Osteoblast (primary cell): ENCODE data around the gene SRSF2. TPM values are rescaled to one million over a fixed set of nuclear protein-coding genes. Genes with fewer than 3 reads are reported as not detected.

Source experiments
- DNase-seq: peaks from one replicate; pipeline ENCODE4 v3.0.0; 2011; ENCODE audit warnings: low spot score, mixed read lengths; ENCODE audit not compliant: insufficient read length; ENCODE audit errors: missing footprints
- H2AFZ ChIP-seq: 2 replicates; pipeline ENCODE4 v1.6.0; 2011; ENCODE audit warnings: mild to moderate bottlenecking, low read length
- H3K27ac ChIP-seq: 2 replicates; pipeline ENCODE4 v1.5.1; 2011; ENCODE audit warnings: mild to moderate bottlenecking, low read depth, low read length, moderate library complexity
- H3K27me3 ChIP-seq: 2 replicates; pipeline ENCODE4 v1.6.0; 2012; ENCODE audit warnings: mild to moderate bottlenecking, control low read depth, inconsistent platforms, low read length, moderate library complexity; ENCODE audit not compliant: insufficient read depth
- H3K36me3 ChIP-seq: 2 replicates; pipeline ENCODE4 v1.5.1; 2011; ENCODE audit warnings: mild to moderate bottlenecking, low read length, control low read depth, moderate library complexity; ENCODE audit not compliant: insufficient read depth
- H3K4me1 ChIP-seq: 2 replicates; pipeline ENCODE4 v1.5.1; 2011; ENCODE audit warnings: mild to moderate bottlenecking, low read length, control low read depth, moderate library complexity; ENCODE audit not compliant: insufficient read depth
- H3K4me2 ChIP-seq: 2 replicates; pipeline ENCODE4 v1.6.0; 2011; ENCODE audit warnings: mild to moderate bottlenecking, low read length; ENCODE audit not compliant: insufficient read depth
- H3K4me3 ChIP-seq: fragments of 200-600 bp; sonication (generic); 3 replicates; pipeline ENCODE4 v1.5.1; 2012; ENCODE audit warnings: mild to moderate bottlenecking, low read length, inconsistent platforms; ENCODE audit not compliant: insufficient read depth
- H3K79me2 ChIP-seq: 2 replicates; pipeline ENCODE4 v1.6.0; 2012; ENCODE audit warnings: mild to moderate bottlenecking, low read length, control low read depth, inconsistent platforms; ENCODE audit not compliant: insufficient read depth
- H3K9me3 ChIP-seq: 2 replicates; pipeline ENCODE4 v1.5.1; 2011; ENCODE audit warnings: low read depth, low read length, control low read depth
- H4K20me1 ChIP-seq: 2 replicates; pipeline ENCODE4 v1.6.0; 2012; ENCODE audit warnings: mild to moderate bottlenecking, low read length, control low read depth; ENCODE audit not compliant: insufficient read depth
- CTCF ChIP-seq: IDR thresholded peaks from 2 replicates; pipeline ENCODE4 v1.5.1; 2011; ENCODE audit warnings: mild to moderate bottlenecking, low read depth, low read length, moderate library complexity; ENCODE audit errors: extremely low read depth
- total RNA-seq: library from RNA; depleted of rRNA; stranded (reverse); fragments of >200 nt; gene quantifications from 2 replicates; pipeline ENCODE4 v1.2.3, GENCODE V29; 2012

The SRSF2 gene
- total RNA-seq, 1 donor, result 102 TPM

GRCh38 chr17:76735586-76736348, 1.4 kb downstream of the SRSF2 start:
- TF ChIP-seq CTCF, result no peak
- Histone ChIP-seq H3K4me1 (peaks cover 40% of the 10 kb centered on the region), H3K4me2 (peak overlapping the region; percentile 94), H3K36me3 (peaks cover 48% of the 10 kb centered on the region), H2AFZ (no peak overlapping the region), H4K20me1 (peaks cover 35% of the 10 kb centered on the region), H3K9me3 (no peaks in the 10 kb centered on the region), H3K79me2 (peaks cover 84% of the 10 kb centered on the region), H3K4me3 (peak overlapping the region; percentile 98), H3K27ac (peak overlapping the region; percentile 86), H3K27me3 (no peaks in the 10 kb centered on the region)
- peak; percentile 56 for DNase-seq

GRCh38 chr17:76735006-76735405, 2.1 kb downstream of the SRSF2 start:
- H3K4me1 ChIP-seq, result peaks cover 40% of the 10 kb centered on the region
- H3K79me2 ChIP-seq, result peaks cover 83% of the 10 kb centered on the region
- H3K4me2 ChIP-seq, result peak overlapping the region; percentile 94
- TF ChIP-seq CTCF, result no peak
- no peaks in the 10 kb centered on the region for H3K9me3 ChIP-seq
- H3K36me3 ChIP-seq, result peaks cover 53% of the 10 kb centered on the region
- H3K4me3 ChIP-seq, result peak overlapping the region; percentile 98
- peak overlapping the region; percentile 86 for H3K27ac ChIP-seq
- peaks cover 35% of the 10 kb centered on the region for H4K20me1 ChIP-seq
- DNase-seq, result peak; percentile 71
- no peak overlapping the region for H2AFZ ChIP-seq
- no peaks in the 10 kb centered on the region for H3K27me3 ChIP-seq

- DNase-seq, result peak; percentile 92
- Histone ChIP-seq H3K27me3 (no peaks in the 10 kb centered on the region), H3K4me2 (peak overlapping the region; percentile 94), H3K4me1 (peaks cover 43% of the 10 kb centered on the region), H3K4me3 (peak overlapping the region; percentile 98), H4K20me1 (peaks cover 40% of the 10 kb centered on the region), H3K9me3 (no peaks in the 10 kb centered on the region), H3K79me2 (peaks cover 86% of the 10 kb centered on the region), H3K27ac (peak overlapping the region; percentile 86), H2AFZ (no peak overlapping the region), H3K36me3 (peaks cover 57% of the 10 kb centered on the region)
- TF ChIP-seq CTCF, result no peak
Observed at GRCh38 chr17:76734080-76734840, 2.9 kb downstream of the SRSF2 start.

- Histone ChIP-seq H2AFZ (no peak overlapping the region), H3K9me3 (no peaks in the 10 kb centered on the region), H3K4me2 (peak overlapping the region; percentile 94), H3K36me3 (peaks cover 57% of the 10 kb centered on the region), H3K27me3 (no peaks in the 10 kb centered on the region), H3K27ac (peak overlapping the region; percentile 50), H3K79me2 (peaks cover 86% of the 10 kb centered on the region), H4K20me1 (peaks cover 40% of the 10 kb centered on the region), H3K4me1 (peaks cover 37% of the 10 kb centered on the region), H3K4me3 (peak overlapping the region; percentile 98)
- DNase-seq, result peak; percentile 4
- no peak for TF ChIP-seq CTCF
Observed at GRCh38 chr17:76733618-76733957, 3.5 kb downstream of the SRSF2 start.
